HL-60 (cell line): Measurements from ENCODE around the gene TAS2R19.
"Not testable (repeated sequence)": the region's sequence is repeated elsewhere in the genome, so short reads cannot be mapped to it uniquely, and the experiment has no call there.

Source experiments
- DNase-seq, 2 experiments: peaks; one replicate each; pipeline ENCODE4 v3.0.0-alpha.2; 2010 to 2020; ENCODE audit warnings: low read depth in 1 of 2, low spot score in 1 of 2
- H3K27ac ChIP-seq: fragments of 250-450 bp; sonication (Bioruptor Pico); replicated peaks from 2 replicates; pipeline ENCODE4 v1.5.1; 2020; ENCODE audit warnings: mild to moderate bottlenecking, moderate library complexity
- H3K27me3 ChIP-seq: fragments of 250-450 bp; sonication (Bioruptor Pico); 2 replicates; pipeline ENCODE4 v1.5.1; 2021; ENCODE audit warnings: mild to moderate bottlenecking, moderate library complexity; ENCODE audit not compliant: insufficient read depth, poor library complexity, severe bottlenecking
- H3K4me3 ChIP-seq: replicated peaks from 2 replicates; pipeline ENCODE4 v1.5.1; 2011; ENCODE audit warnings: mild to moderate bottlenecking, control low read depth, low read length; ENCODE audit not compliant: insufficient read depth
- CTCF ChIP-seq: IDR thresholded peaks from one replicate; pipeline ENCODE4 v1.5.1; 2011; ENCODE audit warnings: low read length, control low read depth, inconsistent platforms; ENCODE audit not compliant: insufficient read depth
- GABPA ChIP-seq: IDR thresholded peaks from 2 replicates; pipeline ENCODE4 v1.6.1; 2012; ENCODE audit warnings: low read depth
- POLR2AphosphoS5 ChIP-seq: IDR thresholded peaks from 2 replicates; pipeline ENCODE4 v1.6.1; 2012; ENCODE audit warnings: low read depth
- REST ChIP-seq: IDR thresholded peaks from 2 replicates; pipeline ENCODE4 v1.6.1; 2012; ENCODE audit warnings: low read depth; ENCODE audit not compliant: insufficient replicate concordance
- SPI1 ChIP-seq: IDR thresholded peaks from 2 replicates; pipeline ENCODE4 v1.6.1; 2012; ENCODE audit warnings: low read depth, mild to moderate bottlenecking, borderline replicate concordance

TAS2R19 gene

GRCh38 chr12:11067514-11067913 lies 45.1 kb upstream of the TAS2R19 start:
- TF ChIP-seq REST (no peak), POLR2AphosphoS5 (no peak), SPI1 (no peak), GABPA (no peak), CTCF (no peak)
- no peak overlapping the region for H3K27ac ChIP-seq
- no peak for DNase-seq
- H3K4me3 ChIP-seq: no peak overlapping the region
- H3K27me3 ChIP-seq: no peaks in the 10 kb centered on the region

GRCh38 chr12:11062194-11062593 lies 39.8 kb upstream of the TAS2R19 start, which contains the start of gene TAS2R46:
Gene TAS2R46 (minus strand): TSS chr12:11062294. CDS start chr12:11062294, 0 bp downstream.
- DNase-seq: not testable (repeated sequence)

GRCh38 chr12:11059784-11060183 lies 37.4 kb upstream of the TAS2R19 start:
- TF ChIP-seq SPI1: no peak
- no peak for TF ChIP-seq CTCF
- no peak overlapping the region for H3K4me3 ChIP-seq
- no peaks in the 10 kb centered on the region for H3K27me3 ChIP-seq
- H3K27ac ChIP-seq: no peak overlapping the region
- DNase-seq: no peak

More at GRCh38 chr12:11062194-11062593, 39.8 kb upstream of the TAS2R19 start, which contains the start of gene TAS2R46:
- H3K4me3 ChIP-seq, H3K27ac ChIP-seq, H3K27me3 ChIP-seq: not testable (repeated sequence)

GRCh38 chr12:11059041-11059440 lies 36.6 kb upstream of the TAS2R19 start:
- no peaks in the 10 kb centered on the region for H3K27me3 ChIP-seq
- no peak for TF ChIP-seq REST
- TF ChIP-seq POLR2AphosphoS5: no peak
- no peak for TF ChIP-seq SPI1
- TF ChIP-seq GABPA: no peak
- TF ChIP-seq CTCF: no peak
- no peak overlapping the region for H3K27ac ChIP-seq
- no peak for DNase-seq
- no peak overlapping the region for H3K4me3 ChIP-seq
